CMK (cell line): ENCODE measurements around the gene TBC1D16.
"Not testable (repeated sequence)": the region's sequence is repeated elsewhere in the genome, so short reads cannot be mapped to it uniquely, and the experiment has no call there.

Experiments
- DNase-seq: peaks from one replicate; pipeline ENCODE4 v3.0.0-alpha.2; 2010; ENCODE audit warnings: low read depth

The TBC1D16 gene

DNA sequence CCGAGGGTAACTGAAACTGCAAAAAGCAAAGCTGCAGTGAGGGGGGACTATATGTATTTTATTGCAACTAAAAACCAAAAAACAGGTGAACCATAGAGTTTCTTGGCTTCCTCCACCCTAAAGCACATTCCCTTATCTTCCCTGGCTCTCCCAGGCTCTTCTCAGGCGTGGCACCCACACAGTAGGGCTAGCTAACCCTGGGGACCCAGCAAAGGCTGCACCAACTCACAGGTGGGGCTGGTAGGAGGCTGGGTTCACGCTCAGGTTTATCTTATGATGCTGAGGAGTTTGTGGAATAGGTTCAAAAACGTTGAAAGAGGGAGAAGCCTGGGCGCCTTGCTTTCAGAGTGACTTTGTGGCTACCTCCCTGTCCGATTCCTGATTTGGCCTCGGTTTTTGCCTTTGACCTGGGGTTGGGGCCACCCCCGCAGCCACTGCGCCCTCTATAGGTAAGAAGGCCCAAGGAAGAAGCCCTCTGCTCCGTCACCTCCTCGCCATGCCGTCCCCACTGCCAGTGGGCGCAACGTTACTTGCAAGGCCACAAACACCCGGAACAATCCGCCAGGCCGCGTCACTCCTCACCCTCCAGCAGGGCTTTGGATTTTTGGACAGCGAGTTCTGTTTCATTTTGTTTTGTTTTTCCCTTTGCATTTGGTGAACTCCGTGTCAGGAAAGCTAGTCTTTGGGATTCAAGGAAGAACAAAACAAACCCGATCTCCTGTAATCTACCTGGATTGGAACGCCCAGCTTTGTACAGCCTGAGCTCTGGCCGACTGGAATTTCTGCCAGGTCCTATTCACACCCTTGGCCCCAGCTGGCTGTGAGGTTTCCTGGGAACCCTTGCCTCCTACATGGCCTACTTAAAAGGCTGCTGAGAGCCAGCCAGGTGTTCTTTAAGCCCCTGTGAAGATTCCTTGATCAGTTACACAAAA, 60.8 kb downstream of the TBC1D16 start:
- DNase-seq = no peak

DNA sequence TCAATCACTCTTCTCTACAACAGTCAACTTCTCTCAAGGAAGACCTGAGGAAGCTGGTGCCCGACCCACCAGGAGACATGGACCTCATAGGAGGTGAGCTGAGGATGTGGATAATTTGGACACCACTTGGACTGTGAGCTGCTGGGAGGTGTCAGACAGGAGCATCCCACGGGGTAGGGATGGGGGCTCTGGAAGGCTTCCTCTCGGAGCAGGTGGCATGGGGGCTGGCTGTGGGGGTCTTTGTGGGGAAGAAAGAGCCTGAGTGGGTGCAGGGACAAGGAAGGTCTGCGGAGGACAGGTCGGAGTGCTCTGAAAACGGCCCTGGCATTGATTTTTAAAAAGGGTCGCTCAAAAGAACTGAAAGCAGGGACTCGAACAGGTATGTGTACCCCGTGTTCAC, 64.0 kb downstream of the TBC1D16 start:
- no peak for DNase-seq

DNA sequence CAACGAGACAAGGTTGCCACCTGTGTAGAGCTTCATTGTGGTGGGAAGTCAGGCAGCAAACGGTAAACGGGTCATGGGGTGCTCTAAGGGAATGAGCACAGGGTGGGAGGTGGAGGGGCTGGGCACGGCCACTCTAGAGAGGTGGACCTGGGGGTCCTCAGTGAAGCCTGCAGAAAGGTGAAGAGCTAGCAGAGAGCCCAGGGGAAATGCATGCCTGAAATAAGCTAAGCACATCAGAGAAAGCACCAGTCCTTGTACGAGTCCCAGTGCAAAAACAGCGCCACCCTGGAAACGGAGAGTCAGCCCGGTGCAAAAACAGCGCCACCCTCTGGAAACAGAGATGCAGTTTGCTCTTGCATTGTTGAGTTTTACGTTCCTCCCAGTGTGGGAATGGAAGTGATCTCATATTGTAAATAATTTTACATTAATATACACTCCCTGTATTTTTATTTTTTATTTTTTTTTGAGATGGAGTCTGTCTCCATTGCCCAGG, 65.0 kb downstream of the TBC1D16 start:
- DNase-seq = no peak

DNA sequence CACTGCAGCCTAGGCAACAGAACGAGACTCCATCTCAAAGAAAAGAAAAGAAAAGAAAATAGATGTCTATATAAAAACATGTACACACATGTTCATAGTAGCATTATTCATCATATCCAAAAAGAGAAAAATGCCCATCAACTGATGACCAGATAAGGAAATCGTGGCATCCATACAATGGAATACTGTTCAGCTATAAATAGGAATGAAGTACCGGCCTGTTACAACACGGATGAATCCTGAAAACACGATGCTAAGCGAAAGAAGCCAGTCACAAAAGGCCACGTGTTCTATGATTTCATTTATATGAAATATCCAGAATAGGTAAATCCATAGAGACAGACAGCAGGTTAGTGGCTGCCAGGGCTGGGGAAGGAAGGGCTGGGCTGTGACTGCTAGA, 65.8 kb downstream of the TBC1D16 start:
- no peak for DNase-seq

DNA sequence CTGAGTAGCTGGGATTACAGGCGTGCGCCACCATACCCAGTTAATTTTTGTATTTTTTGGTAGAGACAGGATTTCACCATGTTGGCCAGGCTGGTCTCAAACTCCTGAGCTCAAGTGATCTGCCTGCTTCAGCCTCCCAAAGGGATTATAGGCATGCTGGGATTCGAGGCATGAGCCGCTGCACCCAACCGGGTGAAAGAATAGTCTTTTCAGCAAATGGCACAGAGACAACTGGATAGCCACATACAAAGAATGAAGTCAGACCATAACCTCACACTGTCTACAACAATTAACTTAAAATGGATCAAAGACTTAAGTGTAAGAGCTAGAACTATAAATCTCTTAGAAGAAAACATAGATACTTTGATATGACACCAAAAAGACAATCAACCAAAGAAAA, 67.6 kb downstream of the TBC1D16 start:
- no peak for DNase-seq

DNA sequence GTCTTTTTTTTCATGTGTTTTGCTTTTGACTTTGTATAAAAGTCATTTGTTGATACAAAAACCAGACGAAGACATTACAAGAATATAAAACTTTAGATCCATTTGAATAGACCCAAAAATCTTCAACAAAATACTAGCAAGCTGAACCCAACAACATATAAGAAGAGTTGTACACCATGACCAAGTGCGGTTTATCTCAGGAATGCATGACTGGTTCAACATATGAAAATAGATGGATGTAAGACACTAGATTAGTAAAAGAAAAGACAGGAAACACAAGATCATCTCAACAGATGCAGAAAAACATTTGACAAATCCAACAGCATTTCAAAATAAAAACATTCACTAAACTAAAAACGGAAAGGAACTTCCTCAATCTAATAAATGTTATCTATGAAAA, 69.0 kb downstream of the TBC1D16 start:
- DNase-seq = no peak

DNA sequence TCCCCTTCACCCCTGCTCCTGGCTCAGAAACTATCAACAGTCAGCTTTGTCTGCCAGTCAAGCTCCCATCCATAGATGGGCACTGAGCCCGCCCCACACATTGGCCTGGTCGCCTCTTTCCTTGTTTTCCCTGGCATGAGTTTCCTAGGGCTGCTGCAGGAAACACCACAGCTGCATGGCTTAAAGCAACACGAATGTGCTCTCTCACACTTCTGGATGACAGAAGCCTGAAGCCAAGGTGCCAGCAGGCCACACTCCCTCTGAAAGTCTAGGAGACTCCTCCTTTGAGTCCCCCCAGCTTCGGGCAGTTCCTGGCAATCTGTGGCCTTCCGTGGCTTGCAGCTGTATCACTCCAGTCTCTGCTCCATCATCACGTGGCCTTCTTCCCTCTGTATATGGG, 69.9 kb downstream of the TBC1D16 start:
- DNase-seq = no peak

DNA sequence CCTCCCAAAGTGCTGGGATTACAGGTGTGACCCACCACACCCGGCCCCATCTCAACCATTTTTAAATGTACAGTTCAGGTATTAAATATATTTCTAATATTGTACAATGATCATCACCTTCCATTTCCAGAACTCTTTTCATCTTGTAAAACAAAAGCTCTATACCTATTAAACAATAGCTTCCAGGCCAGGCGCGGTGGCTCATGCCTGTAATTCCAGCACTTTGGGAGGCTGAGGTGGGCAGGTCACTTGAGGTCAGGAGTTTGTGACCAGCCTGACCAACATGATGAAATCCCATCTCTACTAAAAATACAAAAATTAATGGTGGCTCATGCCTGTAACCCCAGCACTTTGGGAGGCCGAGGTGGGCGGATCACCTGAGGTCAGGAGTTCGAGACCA, 73.2 kb downstream of the TBC1D16 start:
- not testable (repeated sequence) for DNase-seq

DNA sequence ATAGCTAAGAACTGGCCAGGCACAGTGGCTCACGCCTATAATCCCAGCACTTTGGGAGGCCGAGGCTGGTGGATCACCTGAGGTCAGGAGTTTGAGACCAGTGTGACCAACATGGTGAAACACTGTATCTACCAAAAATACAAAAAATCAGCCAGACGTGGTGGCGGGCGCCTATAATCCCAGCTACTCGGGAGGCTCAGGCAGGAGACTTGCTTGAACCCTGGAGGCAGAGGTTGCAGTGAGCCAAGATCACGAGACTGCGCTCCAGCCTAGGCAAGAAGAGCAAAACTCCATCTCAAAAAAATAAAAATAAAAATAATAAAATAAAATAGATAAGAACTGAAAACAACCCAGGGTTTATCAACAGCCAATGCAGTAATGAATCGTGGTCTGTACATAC, 74.1 kb downstream of the TBC1D16 start:
- not testable (repeated sequence) for DNase-seq

DNA sequence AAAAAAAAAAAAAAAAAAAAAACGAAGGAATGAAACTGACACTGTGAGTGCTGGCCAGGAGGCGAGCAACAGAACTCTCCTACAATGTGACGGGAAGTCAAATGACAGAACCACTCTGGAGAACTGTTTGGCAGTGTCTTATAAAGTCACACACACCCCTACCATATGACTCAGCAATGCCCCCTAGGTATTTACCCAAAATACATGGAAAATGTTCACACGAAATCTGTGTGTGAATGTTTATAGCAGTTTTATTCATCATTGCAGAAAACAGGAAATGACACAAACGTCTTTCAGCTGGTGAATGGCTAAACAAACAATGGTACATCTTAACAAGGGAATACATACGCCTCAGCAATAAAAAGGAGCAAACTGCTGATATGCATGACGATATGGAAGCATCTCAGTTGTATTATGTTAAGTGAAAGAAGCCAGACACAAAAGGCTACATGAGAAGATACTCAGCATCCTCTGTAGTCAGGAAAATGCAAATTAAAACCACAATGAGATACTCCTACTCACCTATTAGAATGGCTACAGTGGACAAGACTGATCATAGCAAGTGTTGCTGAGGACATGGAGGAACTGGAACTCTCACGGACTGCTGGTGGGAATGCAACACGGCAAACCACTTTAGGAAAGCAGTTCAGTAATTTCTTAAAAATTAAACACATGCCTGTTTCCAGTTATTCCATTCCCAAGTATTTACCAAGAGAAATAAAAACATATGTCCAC, 74.7 kb downstream of the TBC1D16 start:
- no peak for DNase-seq

DNA sequence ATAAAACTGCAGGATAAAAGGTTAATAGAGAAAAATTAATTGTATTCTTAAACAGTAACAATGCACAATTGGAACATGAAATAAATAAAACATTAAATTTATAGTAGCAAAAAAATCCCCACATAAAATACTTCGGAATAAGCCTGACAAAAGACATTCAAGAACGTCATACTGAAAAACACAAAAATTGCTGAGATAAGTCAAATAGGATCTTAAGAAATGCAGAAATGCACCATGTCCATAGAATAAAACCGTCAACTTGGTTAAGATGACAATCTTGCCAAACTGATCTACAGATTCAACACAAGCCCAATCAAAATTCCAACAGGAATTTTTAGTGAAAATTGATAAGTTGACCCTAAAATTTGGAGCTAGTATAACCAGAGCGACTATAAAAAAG, 76.6 kb downstream of the TBC1D16 start:
- DNase-seq = no peak

DNA sequence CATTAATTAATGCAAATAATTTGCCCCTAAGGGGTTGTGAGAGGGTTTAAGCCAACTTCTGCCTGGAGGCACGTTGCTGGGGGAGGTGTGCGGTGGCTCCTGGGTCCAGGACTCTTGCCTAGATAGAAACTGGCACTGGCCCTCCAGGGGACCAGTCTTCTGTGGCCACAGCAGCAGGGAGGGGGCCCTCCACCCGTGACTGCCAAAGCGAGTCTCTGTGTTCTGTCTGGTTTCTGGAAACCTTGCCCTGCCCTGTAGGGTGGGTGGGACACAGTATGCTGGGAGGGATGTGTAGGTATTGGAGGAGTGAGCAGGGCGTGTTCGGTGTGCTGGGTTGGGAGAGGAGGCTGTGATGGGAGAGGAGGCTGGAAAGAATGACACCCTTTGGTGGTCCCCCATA, 78.8 kb downstream of the TBC1D16 start:
- no peak for DNase-seq

DNA sequence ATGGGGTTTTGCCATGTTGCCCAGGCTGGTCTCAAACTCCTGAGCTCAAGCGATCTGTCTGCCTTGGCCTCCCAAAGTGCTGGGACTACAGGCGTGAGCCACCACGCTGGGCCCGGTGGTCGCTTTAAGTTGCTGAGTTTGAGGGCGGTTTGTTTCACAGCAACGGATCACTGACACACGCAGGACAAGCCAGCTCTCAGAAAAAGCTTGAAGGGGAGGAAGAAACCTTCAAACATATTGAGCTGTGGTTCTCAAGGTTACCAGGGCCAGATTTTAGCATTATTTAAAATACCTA, 79.3 kb downstream of the TBC1D16 start:
- DNase-seq = not testable (repeated sequence)

DNA sequence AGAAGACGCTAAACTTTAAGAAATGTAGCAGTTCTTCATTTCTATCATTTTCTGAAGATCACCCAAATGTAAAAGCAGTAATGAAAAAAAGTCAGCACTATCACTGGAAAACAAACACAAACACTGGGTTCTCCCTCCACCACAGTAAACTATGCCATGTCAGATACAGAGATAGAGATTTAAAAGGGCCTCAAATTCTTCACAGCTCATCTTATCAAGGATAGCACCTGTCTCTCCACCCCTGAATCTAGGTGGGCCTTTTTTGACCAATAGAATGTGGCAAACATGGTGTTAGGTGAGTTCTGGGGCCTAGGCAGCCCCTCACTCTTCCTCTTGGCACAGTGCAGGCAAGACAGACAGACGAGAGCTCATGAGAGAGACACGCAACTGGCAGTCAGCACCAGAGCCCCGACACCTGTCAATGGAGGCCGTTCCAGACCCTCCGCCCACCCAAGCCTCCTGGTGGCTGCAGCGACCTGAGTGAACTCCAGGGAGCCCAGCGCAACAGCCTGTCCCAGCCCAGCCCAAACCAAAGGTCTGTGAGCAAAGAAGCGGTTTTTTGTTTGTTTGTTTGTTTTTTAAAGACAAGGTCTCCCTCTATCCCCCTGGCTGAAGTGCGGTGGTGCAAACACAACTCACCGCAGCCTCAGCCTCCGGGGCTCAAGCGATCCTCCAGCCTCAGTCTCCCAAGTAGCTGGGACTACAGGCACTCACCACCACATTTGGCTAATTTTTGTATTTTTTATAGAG, 79.8 kb downstream of the TBC1D16 start:
- DNase-seq = no peak

DNA sequence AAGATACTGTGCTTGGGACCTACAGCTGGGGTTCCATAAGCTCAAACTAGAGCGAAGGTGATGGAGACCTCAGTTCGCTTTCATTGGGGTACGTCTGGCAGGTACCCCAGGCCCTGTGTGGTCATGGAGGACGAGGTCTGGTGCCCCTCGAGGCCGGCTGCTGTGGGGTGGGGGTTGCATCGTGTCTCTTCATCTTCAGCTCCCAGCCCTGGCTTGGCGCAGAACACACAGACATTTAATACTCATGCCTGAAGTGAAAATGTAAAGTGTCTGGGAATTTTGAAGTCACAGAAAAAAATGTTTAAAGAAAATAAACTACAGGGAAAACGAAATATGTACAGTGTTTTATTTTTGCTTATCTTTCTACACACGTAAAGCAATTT, 80.5 kb downstream of the TBC1D16 start:
- no peak for DNase-seq

DNA sequence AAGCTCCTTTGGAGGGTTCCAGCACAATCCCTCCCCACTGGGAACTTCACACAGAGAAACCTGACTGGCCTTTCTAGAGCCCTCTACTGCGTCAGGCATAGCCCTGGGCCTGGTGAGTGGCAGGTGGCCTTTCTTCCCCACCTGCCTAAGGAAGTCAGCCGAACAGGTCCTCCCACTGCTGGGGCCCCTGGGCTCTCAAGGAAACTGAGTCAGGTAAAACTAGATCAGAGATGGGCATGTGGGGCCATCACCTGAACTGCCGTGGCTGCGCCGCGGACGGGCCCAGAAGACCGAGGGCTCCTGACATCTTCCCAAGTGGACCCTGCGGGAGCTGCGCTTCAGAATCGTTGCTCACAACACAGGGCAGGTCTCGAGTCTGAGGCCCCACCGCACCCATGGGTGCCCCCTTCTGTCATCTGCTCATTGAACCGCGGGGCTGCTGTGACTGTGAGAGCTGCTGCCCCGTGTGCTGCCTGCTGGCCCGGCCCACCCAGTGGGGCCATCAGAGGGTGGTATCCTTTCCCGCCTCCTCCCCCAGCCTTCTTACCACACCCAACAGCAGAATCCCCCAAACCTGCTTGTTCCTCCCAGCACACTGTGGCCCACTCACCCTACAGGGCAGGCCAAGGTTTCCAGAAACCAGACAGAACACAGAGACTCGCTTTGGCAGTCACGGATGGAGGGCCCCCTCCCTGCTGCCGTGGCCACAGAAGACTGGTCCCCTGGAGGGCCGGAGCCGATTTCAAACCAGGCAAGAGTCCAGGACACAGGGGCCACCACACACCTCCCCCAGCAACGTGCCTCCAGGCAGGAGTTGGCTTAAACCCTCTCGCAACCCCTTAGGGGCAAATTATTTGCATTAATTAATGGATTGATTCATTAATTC, 81.1 kb downstream of the TBC1D16 start:
- no peak for DNase-seq

DNA sequence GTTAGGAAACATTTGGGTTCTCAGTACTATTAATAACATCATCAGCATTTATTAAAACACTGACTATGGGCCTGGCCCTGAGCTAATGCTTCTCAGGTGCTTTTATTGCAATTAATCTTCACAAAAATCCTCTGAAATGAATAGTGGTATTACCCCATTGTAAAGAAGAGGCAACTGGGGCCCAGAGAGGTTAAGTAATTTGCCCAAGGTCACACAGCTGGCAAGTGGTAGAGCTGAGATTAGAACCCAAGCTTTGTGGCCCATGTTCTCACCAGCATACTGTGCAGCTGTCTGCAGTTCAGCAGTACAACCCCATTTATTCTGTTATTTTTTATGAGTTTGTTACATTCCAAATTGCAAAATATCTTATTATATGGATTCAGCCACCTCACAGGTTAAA, 82.3 kb downstream of the TBC1D16 start:
- DNase-seq = no peak

DNA sequence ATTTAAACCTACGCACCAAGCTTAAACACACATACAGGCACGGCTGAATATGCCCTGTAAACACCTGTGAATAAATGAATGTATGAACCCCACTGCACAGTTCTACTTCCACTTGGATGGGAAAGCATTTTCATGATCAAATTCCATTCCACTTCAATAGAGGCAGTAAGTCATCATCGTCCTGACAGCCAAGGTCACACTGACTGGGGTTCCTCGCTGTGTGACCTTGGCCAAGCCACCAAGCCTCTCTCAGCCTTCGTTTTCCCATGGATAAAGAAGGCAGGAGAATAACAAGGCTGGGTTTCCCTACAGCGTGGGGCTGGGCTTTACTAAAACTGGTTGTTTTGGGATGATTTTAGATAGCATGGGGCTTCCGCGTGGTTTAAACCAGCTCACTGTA, 82.8 kb downstream of the TBC1D16 start:
- DNase-seq = no peak

DNA sequence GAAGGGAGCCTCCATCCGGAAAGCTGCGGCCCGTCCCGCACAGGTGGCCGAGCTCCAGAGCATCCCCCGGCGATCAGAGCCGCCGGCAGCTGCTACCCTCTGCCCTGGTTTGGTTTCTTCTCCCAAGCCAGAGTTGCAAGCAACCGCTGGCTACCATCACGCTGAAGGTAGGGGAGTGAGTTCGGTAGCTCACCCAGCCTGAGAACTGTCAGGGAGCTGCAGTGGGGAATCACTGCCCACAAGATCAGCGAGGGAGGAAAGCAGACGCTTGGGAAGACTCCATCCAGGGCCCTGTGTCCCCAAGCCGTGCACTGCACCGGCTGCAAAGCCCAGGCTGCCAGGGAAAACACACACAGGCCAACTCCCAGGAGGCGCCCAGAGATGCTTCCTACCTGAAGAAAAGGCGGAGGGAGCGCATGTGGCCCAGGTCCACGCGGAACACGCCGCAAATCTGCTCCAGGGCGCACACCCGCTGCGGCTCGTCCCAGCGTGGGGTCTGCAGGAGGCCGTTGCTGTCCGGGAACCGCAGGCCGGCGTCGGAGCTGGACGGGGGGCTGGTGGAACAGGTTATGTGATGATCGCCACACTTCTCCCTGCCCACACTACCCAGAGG, 83.3 kb downstream of the TBC1D16 start:
- DNase-seq = no peak

DNA sequence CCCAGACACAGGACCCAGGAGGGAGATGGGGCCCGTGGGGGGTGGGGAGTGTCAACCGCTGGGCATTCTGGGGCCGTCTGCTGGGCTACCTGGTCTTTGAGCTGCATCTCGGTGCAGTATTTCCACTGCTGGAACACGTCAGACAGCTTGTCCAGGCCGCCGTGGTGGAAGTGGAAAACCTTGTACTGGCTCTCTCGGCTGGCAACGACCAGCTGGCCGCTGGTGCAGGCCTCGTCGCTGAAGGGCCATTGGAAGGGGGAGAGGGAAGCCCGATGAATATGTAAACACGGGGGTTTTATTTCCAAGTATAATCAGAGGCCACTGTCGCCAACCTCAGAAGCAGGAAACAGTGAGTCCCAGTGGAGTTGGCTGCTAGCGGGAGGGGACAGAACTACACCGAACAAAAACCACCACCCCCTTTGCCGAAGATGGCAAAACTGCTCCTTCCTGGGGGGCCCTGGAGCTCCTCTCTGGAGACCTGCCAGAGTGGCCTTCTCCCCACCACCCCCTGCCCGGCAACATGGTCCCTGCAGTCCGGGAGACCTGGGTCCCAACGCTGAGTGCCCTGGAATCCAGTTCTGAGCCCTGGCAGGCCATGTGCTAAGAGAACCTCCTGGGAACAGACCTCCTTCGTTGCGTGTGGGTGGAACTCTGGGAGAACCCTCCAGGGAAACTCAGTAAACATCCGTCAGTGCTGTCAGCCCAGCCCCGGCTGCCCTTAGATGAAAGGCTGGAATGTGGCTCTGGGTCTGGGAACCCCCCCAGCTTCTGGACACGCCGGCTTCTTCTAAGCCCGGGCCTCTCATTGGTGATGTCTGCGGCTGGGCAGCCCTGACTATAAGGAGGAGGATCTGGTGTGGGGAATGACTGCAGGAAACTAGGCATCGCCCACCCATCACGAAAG, 84.1 kb downstream of the TBC1D16 start:
- DNase-seq = no peak
